ENCODE measurements around the gene STYK1.

The STYK1 gene

GRCh38 chr12:10718279-10718821, 44.5 kb upstream of the STYK1 start:
- Histone ChIP-seq H3K9me2 (replicated peaks; ENCODE audit: low read depth, low read length) (no peaks in the 10 kb centered on the region), H4K20me1 (ENCODE audit: insufficient read depth, low read length, poor library complexity, severe bottlenecking) (peaks cover 32% of the 10 kb centered on the region), H3K4me2 (ENCODE audit: low read depth, low read length, poor library complexity, severe bottlenecking) (peak overlapping the region; percentile 74), H3F3A (ENCODE audit: low read depth) (peaks cover 2% of the 10 kb centered on the region; the same call in 1 of the 2 replicates), H2AFZ (ENCODE audit: low read length) (no peak overlapping the region), H3K27me3 (ENCODE audit: insufficient read depth, low read length, poor library complexity, severe bottlenecking) (no peaks in the 10 kb centered on the region), H3K4me3 (ENCODE audit: low read length, poor library complexity, severe bottlenecking) (peak overlapping the region; percentile 94), H3K36me3 (ENCODE audit: insufficient read depth, low read length) (peaks cover 21% of the 10 kb centered on the region; the same call in 1 of the 2 replicates), H3K9ac (ENCODE audit: low read depth, low read length, poor library complexity, severe bottlenecking) (peak overlapping the region; percentile 79), H3K9me3 (ENCODE audit: insufficient read depth, low read depth, low read length) (no peaks in the 10 kb centered on the region), H3K79me2 (ENCODE audit: insufficient read depth, low read length) (peaks cover 81% of the 10 kb centered on the region), H3K4me1 (ENCODE audit: insufficient read depth, low read length, poor library complexity, severe bottlenecking) (peaks cover 43% of the 10 kb centered on the region)
- TF ChIP-seq CTCF (conservative IDR thresholded peaks at IDR 0.05; ENCODE audit: low read length) (no peak), EZH2phosphoT487 (IDR thresholded peaks at IDR 0.05; ENCODE audit: borderline replicate concordance) (no peak)

- Histone ChIP-seq H2AFZ (ENCODE audit: low read length) (no peak overlapping the region), H3K4me2 (ENCODE audit: low read depth, low read length, poor library complexity, severe bottlenecking) (peak overlapping the region; percentile 74), H3K9ac (ENCODE audit: low read depth, low read length, poor library complexity, severe bottlenecking) (peak overlapping the region; percentile 56), H4K20me1 (ENCODE audit: insufficient read depth, low read length, poor library complexity, severe bottlenecking) (peaks cover 32% of the 10 kb centered on the region), H3F3A (ENCODE audit: low read depth) (peaks cover 2% of the 10 kb centered on the region; the same call in 1 of the 2 replicates), H3K9me2 (replicated peaks; ENCODE audit: low read depth, low read length) (no peaks in the 10 kb centered on the region), H3K9me3 (ENCODE audit: insufficient read depth, low read depth, low read length) (no peaks in the 10 kb centered on the region), H3K4me1 (ENCODE audit: insufficient read depth, low read length, poor library complexity, severe bottlenecking) (peaks cover 43% of the 10 kb centered on the region), H3K36me3 (ENCODE audit: insufficient read depth, low read length) (peaks cover 27% of the 10 kb centered on the region; the same call in 1 of the 2 replicates), H3K4me3 (ENCODE audit: low read length, poor library complexity, severe bottlenecking) (peak overlapping the region; percentile 94), H3K27me3 (ENCODE audit: insufficient read depth, low read length, poor library complexity, severe bottlenecking) (no peaks in the 10 kb centered on the region), H3K79me2 (ENCODE audit: insufficient read depth, low read length) (peaks cover 72% of the 10 kb centered on the region)
- TF ChIP-seq EZH2phosphoT487 (IDR thresholded peaks at IDR 0.05; ENCODE audit: borderline replicate concordance) (no peak), CTCF (conservative IDR thresholded peaks at IDR 0.05; ENCODE audit: low read length) (no peak)
These were observed 43.6 kb upstream of the STYK1 start for GRCh38 chr12:10717410-10717809.

GRCh38 chr12:10716704-10717315, 43.0 kb upstream of the STYK1 start:
- no peaks in the 10 kb centered on the region for H3K27me3 ChIP-seq (ENCODE audit: insufficient read depth, low read length, poor library complexity, severe bottlenecking)
- peak overlapping the region; percentile 74 for H3K4me2 ChIP-seq (ENCODE audit: low read depth, low read length, poor library complexity, severe bottlenecking)
- H3K4me3 ChIP-seq (ENCODE audit: low read length, poor library complexity, severe bottlenecking) = peak overlapping the region; percentile 94
- peak overlapping the region; percentile 56 for H3K9ac ChIP-seq (ENCODE audit: low read depth, low read length, poor library complexity, severe bottlenecking)
- H2AFZ ChIP-seq (ENCODE audit: low read length) = no peak overlapping the region
- H4K20me1 ChIP-seq (ENCODE audit: insufficient read depth, low read length, poor library complexity, severe bottlenecking) = peaks cover 32% of the 10 kb centered on the region
- peaks cover 47% of the 10 kb centered on the region for H3K4me1 ChIP-seq (ENCODE audit: insufficient read depth, low read length, poor library complexity, severe bottlenecking)
- TF ChIP-seq EZH2phosphoT487 (IDR thresholded peaks at IDR 0.05; ENCODE audit: borderline replicate concordance) (no peak), CTCF (conservative IDR thresholded peaks at IDR 0.05; ENCODE audit: low read length) (no peak)
- H3K79me2 ChIP-seq (ENCODE audit: insufficient read depth, low read length) = peaks cover 66% of the 10 kb centered on the region
- peaks cover 33% of the 10 kb centered on the region; the same call in 1 of the 2 replicates for H3K36me3 ChIP-seq (ENCODE audit: insufficient read depth, low read length)
- H3K9me3 ChIP-seq (ENCODE audit: insufficient read depth, low read depth, low read length) = no peaks in the 10 kb centered on the region
- no peaks in the 10 kb centered on the region for H3K9me2 ChIP-seq (replicated peaks; ENCODE audit: low read depth, low read length)
- peaks cover 2% of the 10 kb centered on the region; the same call in 1 of the 2 replicates for H3F3A ChIP-seq (ENCODE audit: low read depth)

All from Loucy (cell line).